SK-N-SH (cell line): ENCODE results near the gene MSN. TPM values are rescaled to one million over a fixed set of nuclear protein-coding genes. Genes with fewer than 3 reads are reported as not detected.

Experiments used
- CTCF ChIA-PET: fragments of 300-600, 350-600 bp; formaldehyde crosslinking; extraction: SDS; loops from one replicate; lab custom pipeline; 2021; lab: Yijun Ruan, JAX
- POLR2A ChIA-PET: fragments of 350-600 bp; sonication (Branson Sonifier 250); formaldehyde crosslinking; extraction: SDS; loops from one replicate; lab custom pipeline; 2020; ENCODE audit warnings: antibody characterized with exemption, inconsistent platforms; lab: Yijun Ruan, JAX
- DNase-seq: peaks from one replicate; pipeline ENCODE4 v3.0.0; 2012
- H2AFZ ChIP-seq: fragments of 200-600 bp; sonication (generic); 2 replicates; pipeline ENCODE4 v1.8.1; 2016; ENCODE audit warnings: antibody characterized with exemption, mild to moderate bottlenecking, low read depth
- H3F3A ChIP-seq: fragments of 200-600 bp; sonication (generic); replicated peaks from 2 replicates; pipeline ENCODE3; 2016; ENCODE audit warnings: antibody characterized with exemption, mild to moderate bottlenecking; ENCODE audit not compliant: insufficient read depth
- H3K27ac ChIP-seq, 2 experiments: fragments of 200-500 bp in 1 of 2; fragments of 200-600 bp in 1 of 2; sonication (Bioruptor generic) in 1 of 2; sonication (generic), shearing (Covaris generic) in 1 of 2; 2 replicates each; pipeline versions ENCODE4 v1.5.1 to v1.6.1; 2014 to 2016; ENCODE audit warnings: low read depth in 2 of 2, inconsistent platforms in 1 of 2, low read length in 1 of 2, mild to moderate bottlenecking in 1 of 2, mixed read lengths in 1 of 2
- H3K27me3 ChIP-seq: fragments of 200-600 bp; sonication (generic), shearing (Covaris generic); 2 replicates; pipeline ENCODE4 v1.6.1; 2016; ENCODE audit warnings: mixed run types; ENCODE audit not compliant: insufficient read depth
- H3K36me3 ChIP-seq, 2 experiments: fragments of 200-500 bp in 1 of 2; fragments of 200-600 bp in 1 of 2; sonication (Bioruptor generic) in 1 of 2; sonication (generic) in 1 of 2; replicated peaks in 1 of 2; 2 replicates each; pipeline versions ENCODE3 to v1.5.1; 2014 to 2016; ENCODE audit warnings: low read length in 1 of 2, mild to moderate bottlenecking in 1 of 2; ENCODE audit not compliant: insufficient read depth in 2 of 2, control insufficient read depth in 1 of 2
- H3K4me1 ChIP-seq, 2 experiments: fragments of 200-500 bp in 1 of 2; fragments of 200-600 bp in 1 of 2; sonication (Bioruptor generic) in 1 of 2; sonication (generic), shearing (Covaris generic) in 1 of 2; 2 replicates each; pipeline versions ENCODE4 v1.5.1 to v1.6.1; 2014 to 2016; ENCODE audit warnings: low read depth in 1 of 2, low read length in 1 of 2, mixed run types in 1 of 2; ENCODE audit not compliant: insufficient read depth in 2 of 2, control insufficient read depth in 1 of 2
- H3K4me2 ChIP-seq: fragments of 200-600 bp; sonication (generic), shearing (Covaris generic); 2 replicates; pipeline ENCODE4 v1.6.1; 2017; ENCODE audit warnings: mixed run types
- H3K4me3 ChIP-seq, 2 experiments: fragments of 200-500 bp in 1 of 2; fragments of 200-600 bp in 1 of 2; sonication (Bioruptor generic) in 1 of 2; sonication (generic), shearing (Covaris generic) in 1 of 2; 2 replicates each; pipeline versions ENCODE4 v1.5.1 to v1.8.1; 2014 to 2016; ENCODE audit warnings: low read depth in 2 of 2, inconsistent platforms in 1 of 2, low read length in 1 of 2, mild to moderate bottlenecking in 1 of 2, mixed read lengths in 1 of 2, moderate library complexity in 1 of 2
- H3K79me2 ChIP-seq: fragments of 200-600 bp; sonication (generic); 2 replicates; pipeline ENCODE4 v1.8.1; 2017; ENCODE audit warnings: mild to moderate bottlenecking; ENCODE audit not compliant: insufficient read depth
- H3K9ac ChIP-seq: fragments of 200-600 bp; sonication (generic); 2 replicates; pipeline ENCODE4 v1.6.1; 2017; ENCODE audit warnings: mixed run types
- H3K9me2 ChIP-seq: fragments of 200-600 bp; sonication (generic); 2 replicates; pipeline ENCODE4 v1.6.1; 2017; ENCODE audit warnings: mixed run types
- H3K9me3 ChIP-seq: fragments of 200-600 bp; sonication (generic); 2 replicates; pipeline ENCODE4 v1.6.1; 2017; ENCODE audit warnings: mixed run types, mild to moderate bottlenecking, moderate library complexity
- H4K20me1 ChIP-seq: fragments of 200-600 bp; sonication (generic); 2 replicates; pipeline ENCODE4 v1.6.1; 2017; ENCODE audit warnings: mild to moderate bottlenecking, mixed run types; ENCODE audit not compliant: insufficient read depth
- CTCF ChIP-seq: fragments of 200-600 bp; sonication (generic); IDR thresholded peaks from 2 replicates; pipeline ENCODE4 v1.6.1; 2017; ENCODE audit warnings: antibody characterized with exemption, mild to moderate bottlenecking, moderate library complexity
- GABPA ChIP-seq: IDR thresholded peaks from 2 replicates; pipeline ENCODE4 v1.4.0; 2012; ENCODE audit warnings: low read depth, mild to moderate bottlenecking
- IRF3 ChIP-seq: fragments of 150-350 bp; IDR thresholded peaks from 2 replicates; pipeline ENCODE4 v1.6.1; 2016; ENCODE audit warnings: mild to moderate bottlenecking, low read depth, low read length
- MEF2A ChIP-seq: IDR thresholded peaks from 2 replicates; pipeline ENCODE4 v1.4.0; 2012; ENCODE audit warnings: low read depth, borderline replicate concordance
- NFIC ChIP-seq: IDR thresholded peaks from 2 replicates; pipeline ENCODE4 v1.4.0; 2012; ENCODE audit warnings: borderline replicate concordance
- USF1 ChIP-seq: IDR thresholded peaks from 2 replicates; pipeline ENCODE4 v1.4.0; 2012; ENCODE audit warnings: low read depth, borderline replicate concordance
- USF2 ChIP-seq: fragments of 150-350 bp; IDR thresholded peaks from 2 replicates; pipeline ENCODE4 v1.6.1; 2017; ENCODE audit warnings: antibody characterized with exemption, low read length, low read depth, borderline replicate concordance
- WGBS: methylation state at CpG from one replicate; pipeline ENCODE4 v1.1.6; 2017; ENCODE audit warnings: low lambda C conversion rate; 5-methylcytosine and 5-hydroxymethylcytosine counted together
- polyA plus RNA-seq, 3 experiments: library from polyadenylated mRNA; depleted of rRNA; stranded (reverse); fragments of >200 nt; gene quantifications; 2 replicates each; pipeline ENCODE4 v1.2.3, GENCODE V29; 2012

MSN gene
- polyA plus RNA-seq, 1 of the 3 experiments (the other 2 are of a cell fraction) = 189 TPM

DNA sequence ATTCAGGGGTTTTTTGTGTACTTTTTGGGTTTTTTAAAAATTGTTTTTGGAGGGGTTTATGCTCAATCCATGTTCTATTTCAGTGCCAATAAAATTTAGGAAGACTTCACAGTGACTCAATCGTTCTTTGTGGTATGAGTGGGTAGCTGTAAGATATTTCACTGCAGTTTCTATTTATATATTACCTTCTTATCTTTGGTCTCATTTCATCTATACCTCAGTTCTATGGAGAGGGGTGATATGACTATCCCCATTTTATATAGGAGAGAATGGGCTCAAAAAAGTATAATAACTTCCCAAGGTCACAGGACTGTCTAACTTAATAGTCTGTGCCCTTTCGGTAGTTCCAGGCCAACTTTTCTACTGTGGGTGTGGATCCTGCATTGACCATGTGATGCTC is 74.4 kb downstream of the MSN start:
- ChIA-PET POLR2A (no interaction called here), CTCF (no interaction called here)
- WGBS = 31% methylated on average over 2 of the region's 2 CpGs
- H3K4me3 ChIP-seq = no peak overlapping the region
- no peak overlapping the region for H3K9ac ChIP-seq
- TF ChIP-seq NFIC = no peak
- H3K79me2 ChIP-seq = no peaks in the 10 kb centered on the region
- no peak overlapping the region for H3K4me2 ChIP-seq
- H3K9me2 ChIP-seq = no peaks in the 10 kb centered on the region
- no peaks in the 10 kb centered on the region for H3K9me3 ChIP-seq
- H3K4me1 ChIP-seq = no peaks in the 10 kb centered on the region
- 0 out of 2 replicates have a peak, but pooled peaks cover 4% of the 10 kb centered on the region for H4K20me1 ChIP-seq
- DNase-seq = no peak
- H2AFZ ChIP-seq = no peak overlapping the region
- no peak overlapping the region for H3K27ac ChIP-seq
- H3F3A ChIP-seq = peaks cover 4% of the 10 kb centered on the region
- peaks cover 20 to 28% of the 10 kb centered on the region in 2 experiments for H3K36me3 ChIP-seq
- H3K27me3 ChIP-seq = no peaks in the 10 kb centered on the region

DNA sequence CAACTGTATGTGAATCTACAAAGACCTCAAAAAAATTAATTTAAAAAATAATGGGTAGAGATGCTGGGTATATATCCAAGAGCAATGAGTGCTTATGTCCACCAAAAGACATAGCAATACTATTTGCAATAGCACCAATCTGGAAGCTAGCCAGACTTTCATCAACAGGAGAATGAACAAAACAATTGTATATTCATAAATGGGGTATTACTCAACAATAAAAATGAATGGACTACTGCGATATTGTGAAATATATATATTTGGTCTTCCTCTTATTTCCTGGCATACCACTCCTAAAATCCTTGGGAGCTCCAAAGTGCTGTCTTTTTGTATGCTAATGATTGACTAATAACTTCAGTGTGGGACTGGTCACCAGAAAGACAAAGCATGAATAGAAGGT is 77.5 kb downstream of the MSN start:
- H3K9me2 ChIP-seq = no peaks in the 10 kb centered on the region
- H4K20me1 ChIP-seq = 0 out of 2 replicates have a peak, but pooled peaks cover 4% of the 10 kb centered on the region
- H2AFZ ChIP-seq = no peak overlapping the region
- peaks cover 10% of the 10 kb centered on the region for H3F3A ChIP-seq
- H3K4me3 ChIP-seq = no peak overlapping the region
- H3K27me3 ChIP-seq = no peaks in the 10 kb centered on the region
- peaks cover 7 to 13% of the 10 kb centered on the region in 2 experiments for H3K36me3 ChIP-seq
- CTCF ChIA-PET = no interaction called here
- TF ChIP-seq CTCF (no peak), MEF2A (no peak), IRF3 (no peak), USF1 (no peak), GABPA (no peak), USF2 (no peak)
- no peak overlapping the region for H3K4me2 ChIP-seq
- H3K4me1 ChIP-seq = no peaks in the 10 kb centered on the region
- POLR2A ChIA-PET = no interaction called here
- H3K79me2 ChIP-seq = no peaks in the 10 kb centered on the region
- H3K9ac ChIP-seq = no peak overlapping the region
- no peak overlapping the region for H3K27ac ChIP-seq
- 5% methylated on average over 1 of the region's 1 CpG for WGBS
- no peak for DNase-seq
- H3K9me3 ChIP-seq = no peaks in the 10 kb centered on the region
